Measurements from ENCODE around the gene FERMT3. TPM values are rescaled to one million over a fixed set of nuclear protein-coding genes. Genes with fewer than 3 reads are reported as not detected.

Gene FERMT3
- total and polyA plus RNA-seq, 2 of the 8 experiments (the other 6 are each of a cell fraction or from before 2014, with no cell fraction given): 1.4 to 3.7 TPM

GRCh38 chr11:64178951-64179639 is 27.4 kb upstream of the FERMT3 start (continued):
- no peak for TF ChIP-seq CHD7 (IDR thresholded peaks at IDR 0.05; ENCODE audit: insufficient replicate concordance, low read length)
- TF ChIP-seq SP4 (IDR thresholded peaks at IDR 0.05; ENCODE audit: low read length): no peak
- no peak for TF ChIP-seq SRF (IDR thresholded peaks at IDR 0.05; ENCODE audit: low read depth, low read length)
- TF ChIP-seq CBX8 (IDR thresholded peaks at IDR 0.05; ENCODE audit: borderline replicate concordance, low read depth, low read length): no peak
- no peak for TF ChIP-seq CBX5 (IDR thresholded peaks at IDR 0.05; ENCODE audit: low read depth, low read length)
- TF ChIP-seq BCL11A (IDR thresholded peaks at IDR 0.05; ENCODE audit: low read depth in 2 of 2, low read length in 2 of 2): no peak

All from H1 (cell line).